ENCODE results near the gene GPD1L. TPM values are rescaled to one million over a fixed set of nuclear protein-coding genes. Genes with fewer than 3 reads are reported as not detected.

Gene GPD1L
- total RNA-seq, 1 experiment from 2014 or later, result 9.2 TPM

GRCh38 chr3:32136703-32137102, 30.3 kb downstream of the GPD1L start:
- DNase-seq (ENCODE audit: low read depth in 1 of 2, low spot score in 2 of 2), result no peak
- Histone ChIP-seq H3K36me3 (no peaks in the 10 kb centered on the region), H3K4me3 (no peak overlapping the region), H3K4me1 (replicated peaks) (no peaks in the 10 kb centered on the region), H3K27ac (no peak overlapping the region), H3K9me3 (replicated peaks) (no peaks in the 10 kb centered on the region), H3K27me3 (replicated peaks) (no peaks in the 10 kb centered on the region)

- Histone ChIP-seq H3K4me1 (replicated peaks) (no peaks in the 10 kb centered on the region), H3K36me3 (no peaks in the 10 kb centered on the region), H3K4me3 (no peak overlapping the region), H3K9me3 (replicated peaks) (no peaks in the 10 kb centered on the region), H3K27ac (no peak overlapping the region), H3K27me3 (replicated peaks) (no peaks in the 10 kb centered on the region)
- no peak for DNase-seq (ENCODE audit: low read depth in 1 of 2, low spot score in 2 of 2)
These were observed 31.4 kb downstream of the GPD1L start for GRCh38 chr3:32137870-32138269.

DNA sequence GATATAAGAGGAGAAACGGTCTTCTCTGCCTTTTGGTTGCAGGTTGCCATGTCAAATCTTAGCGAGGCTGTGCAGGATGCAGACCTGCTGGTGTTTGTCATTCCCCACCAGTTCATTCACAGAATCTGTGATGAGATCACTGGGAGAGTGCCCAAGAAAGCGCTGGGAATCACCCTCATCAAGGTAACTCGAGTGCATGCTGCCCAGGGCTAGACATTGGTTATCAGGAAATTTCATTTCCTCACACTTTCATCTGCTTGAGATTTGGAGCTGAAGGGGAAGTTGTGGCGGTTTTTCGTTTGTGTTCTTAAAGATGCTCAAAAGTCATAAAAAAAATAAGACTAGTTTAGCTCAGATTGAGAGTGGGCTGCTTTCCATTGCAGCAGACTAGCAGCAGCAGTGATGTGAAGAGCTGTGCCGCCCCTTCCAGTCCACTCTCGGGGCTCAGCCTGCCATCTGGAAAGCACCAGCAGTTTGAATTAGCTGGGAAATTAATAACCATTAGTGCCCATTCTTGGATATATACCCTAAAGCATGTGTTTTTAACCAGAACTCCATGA, 32.2 kb downstream of the GPD1L start:
- Histone ChIP-seq H3K27ac (no peak overlapping the region), H3K36me3 (no peaks in the 10 kb centered on the region), H3K9me3 (replicated peaks) (no peaks in the 10 kb centered on the region), H3K4me3 (no peak overlapping the region), H3K4me1 (replicated peaks) (no peaks in the 10 kb centered on the region), H3K27me3 (replicated peaks) (no peaks in the 10 kb centered on the region)
- DNase-seq (ENCODE audit: low read depth in 1 of 2, low spot score in 2 of 2), result no peak

DNA sequence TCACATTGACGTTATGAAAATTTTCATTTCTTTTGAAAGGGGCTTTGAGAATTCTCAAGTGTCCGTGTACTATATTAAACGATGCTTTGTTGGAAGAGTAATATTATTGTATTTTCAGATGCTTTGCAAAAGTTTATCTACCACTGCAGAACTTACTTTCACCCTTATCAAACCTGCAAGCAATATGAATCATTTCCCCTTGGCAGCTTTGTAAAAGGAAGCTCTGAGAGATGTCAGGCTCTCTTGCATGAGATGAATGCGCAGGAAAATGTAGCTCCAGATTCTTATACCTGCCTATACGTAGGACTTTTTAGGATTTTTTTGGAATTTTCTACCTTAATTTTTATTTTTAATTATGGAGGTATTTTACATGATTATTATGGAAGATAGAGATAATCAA, 34.5 kb downstream of the GPD1L start:
- DNase-seq (ENCODE audit: low read depth in 1 of 2, low spot score in 2 of 2), result no peak
- Histone ChIP-seq H3K27ac (no peak overlapping the region), H3K4me3 (no peak overlapping the region), H3K4me1 (replicated peaks) (peaks cover 5% of the 10 kb centered on the region), H3K9me3 (replicated peaks) (no peaks in the 10 kb centered on the region), H3K36me3 (no peaks in the 10 kb centered on the region), H3K27me3 (replicated peaks) (no peaks in the 10 kb centered on the region)

DNA sequence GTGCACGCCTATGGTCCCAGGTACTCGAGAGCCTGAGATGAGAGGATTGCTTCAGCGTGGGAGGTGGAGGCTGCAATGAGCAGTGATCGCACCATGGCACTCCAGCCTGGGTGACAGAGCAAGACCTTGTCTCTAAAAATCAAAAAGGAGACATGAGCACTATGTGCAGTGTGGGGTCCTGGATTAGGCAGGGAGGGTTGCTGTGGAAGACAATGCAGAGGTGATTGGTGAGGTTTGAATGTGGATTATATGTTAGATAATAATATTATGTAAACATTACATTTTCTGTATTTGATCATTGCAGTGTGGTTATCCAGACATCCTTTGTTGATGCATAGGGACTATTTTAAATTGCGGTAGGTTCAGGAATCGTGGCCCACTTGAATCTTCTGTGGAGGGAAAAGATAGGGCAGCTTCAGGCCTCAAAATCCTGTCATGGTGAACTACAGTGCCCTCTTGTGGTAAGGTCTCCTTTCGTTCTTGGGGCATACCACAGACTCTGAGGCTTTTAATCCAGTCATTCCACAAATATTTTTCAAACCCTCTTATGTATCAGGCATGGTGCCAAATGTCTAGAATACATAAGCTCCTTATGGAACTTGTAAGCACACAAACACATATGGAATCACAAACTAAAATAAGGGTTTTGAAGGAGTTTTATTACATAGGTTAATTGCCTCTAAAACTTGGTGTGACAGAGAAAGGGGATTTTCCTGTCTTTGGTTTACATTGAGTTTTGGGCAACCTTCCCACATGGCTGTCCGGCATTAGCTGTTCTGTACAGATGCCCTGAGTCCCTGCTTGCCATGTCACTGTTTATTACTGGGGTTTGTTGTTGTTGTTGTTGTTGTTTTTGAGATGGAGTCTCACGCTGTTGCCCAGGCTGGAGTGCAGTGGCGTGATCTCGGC, 37.7 kb downstream of the GPD1L start:
- peak; percentile 62 to 68 for DNase-seq (ENCODE audit: low read depth in 1 of 2, low spot score in 2 of 2)
- H3K4me1 ChIP-seq (replicated peaks), result peaks cover 5% of the 10 kb centered on the region
- no peaks in the 10 kb centered on the region for H3K36me3 ChIP-seq
- H3K27me3 ChIP-seq (replicated peaks), result no peaks in the 10 kb centered on the region
- H3K9me3 ChIP-seq (replicated peaks), result no peaks in the 10 kb centered on the region
- no peak overlapping the region for H3K4me3 ChIP-seq
- H3K27ac ChIP-seq, result no peak overlapping the region

DNA sequence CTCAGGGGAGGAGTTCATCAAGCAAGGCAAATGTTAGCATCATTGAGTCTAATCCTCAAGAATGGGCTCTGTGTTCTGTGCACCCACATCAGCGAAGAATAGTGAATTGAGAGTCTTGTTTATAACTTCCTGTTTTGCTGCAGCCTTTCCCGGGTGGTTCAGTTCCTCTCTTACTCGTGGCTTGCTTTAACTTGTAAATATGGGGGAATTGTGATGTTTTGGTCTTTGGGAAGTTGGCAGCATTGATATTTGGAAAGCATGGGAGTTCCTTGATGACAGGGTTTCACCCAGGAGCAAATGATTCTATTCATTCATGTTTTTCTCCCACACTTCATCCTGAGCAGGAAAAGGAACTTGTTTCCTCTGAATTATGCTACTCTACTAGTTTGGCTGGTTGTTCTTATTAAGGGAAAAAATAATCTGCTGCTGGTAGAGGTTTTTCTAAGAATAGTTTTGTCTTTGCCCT, 40.4 kb downstream of the GPD1L start:
- no peak overlapping the region for H3K4me3 ChIP-seq
- peaks cover 5% of the 10 kb centered on the region for H3K4me1 ChIP-seq (replicated peaks)
- H3K27me3 ChIP-seq (replicated peaks), result no peaks in the 10 kb centered on the region
- H3K36me3 ChIP-seq, result no peaks in the 10 kb centered on the region
- H3K9me3 ChIP-seq (replicated peaks), result no peaks in the 10 kb centered on the region
- no peak for DNase-seq (ENCODE audit: low read depth in 1 of 2, low spot score in 2 of 2)
- H3K27ac ChIP-seq, result no peak overlapping the region

GRCh38 chr3:32147509-32147908, 41.1 kb downstream of the GPD1L start:
- Histone ChIP-seq H3K27ac (no peak overlapping the region), H3K27me3 (replicated peaks) (no peaks in the 10 kb centered on the region), H3K36me3 (no peaks in the 10 kb centered on the region), H3K9me3 (replicated peaks) (no peaks in the 10 kb centered on the region), H3K4me1 (replicated peaks) (peaks cover 5% of the 10 kb centered on the region), H3K4me3 (no peak overlapping the region)
- no peak for DNase-seq (ENCODE audit: low read depth in 1 of 2, low spot score in 2 of 2)

GRCh38 chr3:32147933-32148332, 41.5 kb downstream of the GPD1L start:
- H3K27ac ChIP-seq, result no peak overlapping the region
- DNase-seq (ENCODE audit: low read depth in 1 of 2, low spot score in 2 of 2), result no peak
- H3K9me3 ChIP-seq (replicated peaks), result no peaks in the 10 kb centered on the region
- no peaks in the 10 kb centered on the region for H3K27me3 ChIP-seq (replicated peaks)
- no peaks in the 10 kb centered on the region for H3K36me3 ChIP-seq
- H3K4me1 ChIP-seq (replicated peaks), result peaks cover 5% of the 10 kb centered on the region
- no peak overlapping the region for H3K4me3 ChIP-seq

GRCh38 chr3:32148351-32148750, 41.9 kb downstream of the GPD1L start:
- Histone ChIP-seq H3K27ac (no peak overlapping the region), H3K4me3 (no peak overlapping the region), H3K4me1 (replicated peaks) (peaks cover 5% of the 10 kb centered on the region), H3K9me3 (replicated peaks) (no peaks in the 10 kb centered on the region), H3K27me3 (replicated peaks) (no peaks in the 10 kb centered on the region), H3K36me3 (no peaks in the 10 kb centered on the region)
- no peak for DNase-seq (ENCODE audit: low read depth in 1 of 2, low spot score in 2 of 2)

- H3K4me1 ChIP-seq (replicated peaks), result no peaks in the 10 kb centered on the region
- no peak overlapping the region for H3K4me3 ChIP-seq
- no peaks in the 10 kb centered on the region for H3K36me3 ChIP-seq
- no peaks in the 10 kb centered on the region for H3K27me3 ChIP-seq (replicated peaks)
- no peak for DNase-seq (ENCODE audit: low read depth in 1 of 2, low spot score in 2 of 2)
- no peak overlapping the region for H3K27ac ChIP-seq
- H3K9me3 ChIP-seq (replicated peaks), result no peaks in the 10 kb centered on the region
These were observed 47.2 kb downstream of the GPD1L start for GRCh38 chr3:32153414-32154204.

GRCh38 chr3:32154205-32154579, 47.8 kb downstream of the GPD1L start:
- DNase-seq (ENCODE audit: low read depth in 1 of 2, low spot score in 2 of 2), result no peak
- Histone ChIP-seq H3K27ac (no peak overlapping the region), H3K9me3 (replicated peaks) (no peaks in the 10 kb centered on the region), H3K27me3 (replicated peaks) (no peaks in the 10 kb centered on the region), H3K36me3 (no peaks in the 10 kb centered on the region), H3K4me3 (no peak overlapping the region), H3K4me1 (replicated peaks) (no peaks in the 10 kb centered on the region)

DNA sequence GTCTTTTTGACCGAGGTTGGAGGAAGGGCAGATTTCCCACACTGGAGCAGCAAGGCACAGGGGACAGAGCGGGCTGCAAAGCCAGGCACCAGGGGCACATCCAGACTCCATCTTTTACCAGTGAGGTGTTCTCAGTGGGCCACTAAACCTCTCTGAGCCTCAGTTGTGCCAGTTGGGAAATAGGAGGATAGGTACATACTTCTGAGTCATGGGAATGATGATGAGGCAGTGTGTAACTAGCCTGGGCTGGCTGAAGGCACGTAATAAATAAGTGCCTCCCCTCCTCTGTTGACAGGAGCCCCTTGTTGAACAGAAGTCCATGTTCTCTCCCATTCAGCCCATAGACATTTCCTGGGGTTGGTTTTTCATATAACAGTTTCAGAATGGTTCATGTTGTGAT, 48.7 kb downstream of the GPD1L start:
- Histone ChIP-seq H3K36me3 (no peaks in the 10 kb centered on the region), H3K9me3 (replicated peaks) (no peaks in the 10 kb centered on the region), H3K4me3 (no peak overlapping the region)

DNA sequence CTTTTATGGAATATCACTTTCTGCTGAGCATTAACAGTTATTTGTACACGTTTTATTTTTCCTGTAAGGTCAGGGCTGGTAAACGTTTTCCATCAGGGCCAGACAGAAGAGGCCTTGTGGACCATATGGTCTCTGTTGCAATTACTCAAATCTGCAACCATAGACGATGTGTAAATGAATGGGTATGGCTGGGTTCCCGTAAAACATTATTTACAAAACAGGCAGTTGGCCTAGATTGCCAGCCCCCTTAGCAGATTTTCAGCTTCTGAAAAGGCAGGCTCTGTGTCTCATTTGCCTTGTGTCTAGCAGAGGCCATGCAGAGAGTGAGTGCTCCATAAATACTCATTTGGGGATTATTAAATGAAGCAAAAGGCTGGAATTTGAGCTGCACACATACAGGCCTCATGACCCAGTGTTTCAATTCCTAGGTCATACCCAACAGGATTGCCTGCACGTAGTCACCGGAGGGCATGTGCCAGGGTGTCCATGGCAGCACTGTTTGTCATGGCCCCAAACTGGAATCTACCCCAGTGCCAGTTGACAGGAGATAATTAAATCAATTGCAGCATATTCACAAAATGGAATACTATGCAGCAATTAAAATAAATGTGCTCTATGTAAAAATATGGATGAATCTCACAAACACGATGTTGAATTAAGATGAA, 51.3 kb downstream of the GPD1L start:
- no peaks in the 10 kb centered on the region for H3K27me3 ChIP-seq (replicated peaks)
- H3K4me1 ChIP-seq (replicated peaks), result no peaks in the 10 kb centered on the region
- no peak overlapping the region for H3K4me3 ChIP-seq
- DNase-seq (ENCODE audit: low read depth in 1 of 2, low spot score in 2 of 2), result no peak
- no peak overlapping the region for H3K27ac ChIP-seq
- H3K36me3 ChIP-seq, result no peaks in the 10 kb centered on the region
- H3K9me3 ChIP-seq (replicated peaks), result no peaks in the 10 kb centered on the region

More for the DNA sequence above, 48.7 kb downstream of the GPD1L start:
- DNase-seq (ENCODE audit: low read depth in 1 of 2, low spot score in 2 of 2), result no peak
- Histone ChIP-seq H3K27ac (no peak overlapping the region), H3K27me3 (replicated peaks) (no peaks in the 10 kb centered on the region), H3K4me1 (replicated peaks) (no peaks in the 10 kb centered on the region)
